ENCODE results near the gene VPS13D. TPM values are rescaled to one million over a fixed set of nuclear protein-coding genes. Genes with fewer than 3 reads are reported as not detected.
A peak's percentile ranks its signal among the peaks of the same experiment; 100 is the strongest.

The VPS13D gene
- total RNA-seq, 1 experiment from 2014 or later: 30.7 TPM

DNA sequence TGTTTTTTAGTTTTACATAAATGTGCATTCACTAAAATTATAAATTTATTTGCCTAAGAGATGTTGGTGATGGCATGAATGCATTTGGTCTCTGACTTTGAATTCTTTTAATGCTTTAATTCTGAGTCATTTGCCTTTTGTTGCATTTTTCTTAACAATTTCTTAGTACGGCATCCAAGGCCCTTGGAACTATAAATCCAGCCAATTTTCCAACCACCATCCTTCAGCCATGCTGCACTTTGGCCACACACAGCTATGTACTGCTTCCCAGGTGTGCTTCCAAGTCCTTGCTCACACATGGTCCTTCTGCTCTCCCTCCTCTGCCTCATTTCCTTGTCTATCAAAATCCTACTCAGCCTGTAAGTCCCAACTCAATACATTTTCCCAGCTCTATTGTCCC, 227.1 kb downstream of the VPS13D start:
- H2AFZ ChIP-seq (ENCODE audit: low read length): no peak overlapping the region
- H3K9me3 ChIP-seq (ENCODE audit: low read length): no peaks in the 10 kb centered on the region
- no TSS peak for BruUV-seq (replicated peaks)
- H3K4me3 ChIP-seq (ENCODE audit: low read length): no peak overlapping the region
- peak; percentile 79 for ATAC-seq
- CTCF ChIA-PET: no interaction called here
- peak; percentile 86 for DNase-seq
- no peaks in the 10 kb centered on the region for H3K27me3 ChIP-seq (ENCODE audit: low read length)
- no peaks in the 10 kb centered on the region; the same call in 1 of the 2 replicates for H3K36me3 ChIP-seq (ENCODE audit: low read depth, low read length)
- intact Hi-C loops (cut with micrococcal nuclease): loop anchor here (2.0 kb wide), 1 partner anchor 22 kb away; no protein-coding TSS in a partner anchor
- peak overlapping the region; percentile 32 for H3K27ac ChIP-seq (ENCODE audit: low read length)
- TF ChIP-seq, protein P1, sequence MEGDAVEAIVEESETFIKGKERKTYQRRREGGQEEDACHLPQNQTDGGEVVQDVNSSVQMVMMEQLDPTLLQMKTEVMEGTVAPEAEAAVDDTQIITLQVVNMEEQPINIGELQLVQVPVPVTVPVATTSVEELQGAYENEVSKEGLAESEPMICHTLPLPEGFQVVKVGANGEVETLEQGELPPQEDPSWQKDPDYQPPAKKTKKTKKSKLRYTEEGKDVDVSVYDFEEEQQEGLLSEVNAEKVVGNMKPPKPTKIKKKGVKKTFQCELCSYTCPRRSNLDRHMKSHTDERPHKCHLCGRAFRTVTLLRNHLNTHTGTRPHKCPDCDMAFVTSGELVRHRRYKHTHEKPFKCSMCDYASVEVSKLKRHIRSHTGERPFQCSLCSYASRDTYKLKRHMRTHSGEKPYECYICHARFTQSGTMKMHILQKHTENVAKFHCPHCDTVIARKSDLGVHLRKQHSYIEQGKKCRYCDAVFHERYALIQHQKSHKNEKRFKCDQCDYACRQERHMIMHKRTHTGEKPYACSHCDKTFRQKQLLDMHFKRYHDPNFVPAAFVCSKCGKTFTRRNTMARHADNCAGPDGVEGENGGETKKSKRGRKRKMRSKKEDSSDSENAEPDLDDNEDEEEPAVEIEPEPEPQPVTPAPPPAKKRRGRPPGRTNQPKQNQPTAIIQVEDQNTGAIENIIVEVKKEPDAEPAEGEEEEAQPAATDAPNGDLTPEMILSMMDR (conservative IDR thresholded peaks at IDR 0.05; ENCODE audit: low read depth, low read length): no peak
- no peak for TF ChIP-seq EZH2 (IDR thresholded peaks at IDR 0.05; ENCODE audit: low read length, unreplicated experiment)
- TF ChIP-seq EZH2phosphoT487 (IDR thresholded peaks at IDR 0.05; ENCODE audit: borderline replicate concordance, low read length): no peak
- peaks cover 3% of the 10 kb centered on the region for H3F3A ChIP-seq (ENCODE audit: low read length, unreplicated experiment)
- H3K4me2 ChIP-seq (ENCODE audit: low read length): peak overlapping the region; percentile 62
- H3K9ac ChIP-seq (ENCODE audit: low read length): no peak overlapping the region
- H4K20me1 ChIP-seq (ENCODE audit: low read length): no peaks in the 10 kb centered on the region
- POLR2A ChIA-PET (ENCODE audit: unreplicated experiment): interaction anchor here (0.5 to 0.7 kb wide), 2 partner anchors 139 to 793 kb away, joined by 3 to 7 read pairs; partner anchors contain the start of gene FBXO6
- no peaks in the 10 kb centered on the region for H3K79me2 ChIP-seq (ENCODE audit: low read length)
- H3K4me1 ChIP-seq (ENCODE audit: insufficient read depth, low read length): peaks cover 61% of the 10 kb centered on the region
- no peaks in the 10 kb centered on the region for H3K9me2 ChIP-seq (replicated peaks; ENCODE audit: low read length)

DNA sequence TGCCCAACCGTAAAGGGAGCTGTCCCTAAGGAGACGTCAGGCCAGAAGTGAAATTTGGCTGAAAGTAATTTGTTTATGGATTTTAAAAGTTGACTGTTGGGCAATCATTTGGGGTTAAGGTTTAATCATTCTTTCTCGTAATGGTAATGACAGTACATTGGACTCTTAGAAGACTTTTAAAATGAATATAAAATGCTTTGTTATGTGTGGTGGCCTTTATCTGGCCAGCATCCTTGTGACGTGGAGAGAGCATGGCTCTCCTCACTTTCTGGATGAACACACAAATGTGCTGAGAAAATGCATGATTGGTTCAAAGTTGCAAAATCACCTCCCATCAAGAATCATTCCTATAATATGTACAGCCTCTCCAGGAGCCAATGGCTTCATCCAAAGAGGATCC, 227.9 kb downstream of the VPS13D start:
- Histone ChIP-seq H2AFZ (ENCODE audit: low read length) (no peak overlapping the region), H3K4me3 (ENCODE audit: low read length) (no peak overlapping the region), H3K4me2 (ENCODE audit: low read length) (no peak overlapping the region), H3K9me3 (ENCODE audit: low read length) (no peaks in the 10 kb centered on the region), H3K9ac (ENCODE audit: low read length) (no peak overlapping the region), H3K79me2 (ENCODE audit: low read length) (no peaks in the 10 kb centered on the region), H3K27me3 (ENCODE audit: low read length) (no peaks in the 10 kb centered on the region), H3K4me1 (ENCODE audit: insufficient read depth, low read length) (peaks cover 69% of the 10 kb centered on the region), H3K36me3 (ENCODE audit: low read depth, low read length) (no peaks in the 10 kb centered on the region), H4K20me1 (ENCODE audit: low read length) (no peaks in the 10 kb centered on the region), H3K9me2 (replicated peaks; ENCODE audit: low read length) (no peaks in the 10 kb centered on the region), H3K27ac (ENCODE audit: low read length) (no peak overlapping the region), H3F3A (ENCODE audit: low read length, unreplicated experiment) (peaks cover 3% of the 10 kb centered on the region)
- POLR2A ChIA-PET (ENCODE audit: unreplicated experiment): no interaction called here
- TF ChIP-seq EZH2phosphoT487 (IDR thresholded peaks at IDR 0.05; ENCODE audit: borderline replicate concordance, low read length) (no peak), EZH2 (IDR thresholded peaks at IDR 0.05; ENCODE audit: low read length, unreplicated experiment) (no peak)
- TF ChIP-seq, protein P1 (conservative IDR thresholded peaks at IDR 0.05; ENCODE audit: low read depth, low read length): no peak
- CTCF ChIA-PET: no interaction called here
- BruUV-seq (replicated peaks): no TSS peak
- DNase-seq (no peak), ATAC-seq (no peak)
- intact Hi-C loops (cut with micrococcal nuclease): loop anchor here (2.0 kb wide), 1 partner anchor 21 kb away; no protein-coding TSS in a partner anchor

DNA sequence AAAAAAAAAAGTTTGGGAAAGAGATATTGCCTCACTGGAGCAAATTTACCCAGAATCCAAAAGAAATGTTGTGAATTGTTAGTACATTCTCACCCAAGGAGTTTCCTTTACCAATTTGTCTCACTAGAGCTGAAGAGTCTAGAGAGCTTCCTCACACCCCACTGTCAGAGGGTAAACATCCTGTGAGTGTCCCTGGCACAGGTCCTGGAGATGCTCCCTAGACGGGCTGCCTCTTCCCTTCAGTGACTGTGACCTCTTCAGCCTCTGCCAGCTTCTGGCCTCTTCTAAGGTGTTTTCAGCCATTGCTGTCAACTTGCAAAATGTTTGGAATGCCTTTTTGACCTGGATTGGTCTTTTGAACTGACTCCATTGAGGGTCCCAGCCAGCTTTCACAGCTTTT, 228.7 kb downstream of the VPS13D start:
- DNase-seq: peak; percentile 55
- intact Hi-C loops (cut with micrococcal nuclease): no loop called here

More for the DNA sequence above, 228.7 kb downstream of the VPS13D start:
- Histone ChIP-seq H3K36me3 (ENCODE audit: low read depth, low read length) (no peaks in the 10 kb centered on the region), H2AFZ (ENCODE audit: low read length) (no peak overlapping the region), H3K9me3 (ENCODE audit: low read length) (no peaks in the 10 kb centered on the region), H3K9ac (ENCODE audit: low read length) (no peak overlapping the region), H3K4me2 (ENCODE audit: low read length) (no peak overlapping the region), H3K9me2 (replicated peaks; ENCODE audit: low read length) (no peaks in the 10 kb centered on the region), H3K4me3 (ENCODE audit: low read length) (no peak overlapping the region), H4K20me1 (ENCODE audit: low read length) (no peaks in the 10 kb centered on the region), H3K4me1 (ENCODE audit: insufficient read depth, low read length) (peaks cover 77% of the 10 kb centered on the region), H3K27me3 (ENCODE audit: low read length) (no peaks in the 10 kb centered on the region), H3K27ac (ENCODE audit: low read length) (no peak overlapping the region), H3K79me2 (ENCODE audit: low read length) (no peaks in the 10 kb centered on the region), H3F3A (ENCODE audit: low read length, unreplicated experiment) (peaks cover 3% of the 10 kb centered on the region)
- TF ChIP-seq, protein P1 (conservative IDR thresholded peaks at IDR 0.05; ENCODE audit: low read depth, low read length): no peak
- TF ChIP-seq EZH2phosphoT487 (IDR thresholded peaks at IDR 0.05; ENCODE audit: borderline replicate concordance, low read length) (no peak), EZH2 (IDR thresholded peaks at IDR 0.05; ENCODE audit: low read length, unreplicated experiment) (no peak)
- ATAC-seq: peak; percentile 32; the same call in 1 of the 2 replicates
- ChIA-PET POLR2A (ENCODE audit: unreplicated experiment) (no interaction called here), CTCF (no interaction called here)
- BruUV-seq (replicated peaks): no TSS peak

All from PC-3 (cell line).